Peyer's patch (tissue), 4 donors: Measurements from ENCODE around the gene MBD2. TPM values are rescaled to one million over a fixed set of nuclear protein-coding genes. Genes with fewer than 3 reads are reported as not detected.

Experiments
- DNase-seq, 3 donors: peaks; one replicate each; pipeline ENCODE4 v3.0.0-alpha.2; 2017 to 2019
- H3K27ac ChIP-seq, 4 donors: fragments of 200-600 bp; sonication (generic); one replicate each; pipeline ENCODE4 v1.5.1; 2016 to 2019
- H3K27me3 ChIP-seq, 2 donors: fragments of 200-600 bp; sonication (generic); one replicate each; pipeline ENCODE4 v1.5.1; 2019
- H3K36me3 ChIP-seq, 3 donors: fragments of 200-600 bp; sonication (generic); one replicate each; pipeline ENCODE4 v1.5.1; 2016 to 2019
- H3K4me1 ChIP-seq, 4 donors: fragments of 200-600 bp; sonication (generic); one replicate each; pipeline ENCODE4 v1.5.1; 2016 to 2019
- H3K4me3 ChIP-seq, 4 donors: fragments of 200-600 bp; sonication (generic); 1 replicate in 3 of 4; 2 replicates in 1 of 4; pipeline ENCODE4 v1.5.1; 2016 to 2019; ENCODE audit warnings: mild to moderate bottlenecking in 1 of 4
- H3K9me3 ChIP-seq, 4 donors: fragments of 200-600 bp; sonication (generic); one replicate each; pipeline ENCODE4 v1.5.1; 2016 to 2019; ENCODE audit warnings: mild to moderate bottlenecking in 1 of 4
- POLR2A ChIP-seq, 2 donors: fragments of 450-650 bp; IDR thresholded peaks; one replicate each; pipeline ENCODE4 v1.5.1; 2017; ENCODE audit warnings: antibody characterized with exemption in 2 of 2, mild to moderate bottlenecking in 2 of 2, moderate library complexity in 2 of 2
- total RNA-seq, 4 donors: library from RNA; depleted of rRNA; stranded (reverse); fragments of >200 nt; gene quantifications; one replicate each; pipeline ENCODE4 v1.1.0, GENCODE V29; 2016
- TF ChIP-seq, protein P1 (sequence below), 6 experiments: fragments of 450-650 bp in 4 of 6; fragments of 200-600 bp in 2 of 6; sonication (generic) in 1 of 6; IDR thresholded peaks; one replicate each; pipeline ENCODE4 v1.5.1; 2017 to 2019; ENCODE audit warnings: antibody characterized with exemption in 6 of 6, mild to moderate bottlenecking in 3 of 6, moderate library complexity in 1 of 6

The MBD2 gene
- total RNA-seq, 4 donors from 2014 or later = 27.5 to 44.6 (median 34.0) TPM

DNA sequence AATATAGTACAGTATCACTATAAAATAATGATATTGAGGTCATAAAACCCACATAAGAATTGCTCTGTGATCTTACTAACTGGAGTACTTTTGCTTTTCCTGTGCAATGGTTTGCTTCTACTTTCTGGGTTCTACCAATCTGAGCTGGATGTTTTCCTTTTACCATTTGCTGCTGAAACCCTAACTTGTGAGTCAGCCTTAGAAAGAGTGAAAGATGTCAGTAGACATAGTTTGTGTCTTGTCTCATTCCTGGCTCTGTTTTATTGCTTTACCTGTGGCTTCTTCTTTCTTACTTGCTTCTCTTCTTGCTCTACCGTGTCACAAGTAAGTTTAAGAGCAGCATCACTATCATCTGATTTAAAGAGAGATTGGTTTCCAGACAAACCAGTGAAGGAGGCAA is 61.0 kb downstream of the MBD2 start:
- no peak for DNase-seq
- Histone ChIP-seq H3K27me3 (no peaks in the 10 kb centered on the region), H3K27ac (no peak overlapping the region), H3K4me3 (no peak overlapping the region), H3K9me3 (no peaks in the 10 kb centered on the region), H3K4me1 (no peaks in the 10 kb centered on the region), H3K36me3 (peaks cover 0 to 65% (median 0%) of the 10 kb centered on the region in 3 donors)
- no peak for TF ChIP-seq POLR2A (IDR thresholded peaks at IDR 0.05)
- TF ChIP-seq, protein P1, sequence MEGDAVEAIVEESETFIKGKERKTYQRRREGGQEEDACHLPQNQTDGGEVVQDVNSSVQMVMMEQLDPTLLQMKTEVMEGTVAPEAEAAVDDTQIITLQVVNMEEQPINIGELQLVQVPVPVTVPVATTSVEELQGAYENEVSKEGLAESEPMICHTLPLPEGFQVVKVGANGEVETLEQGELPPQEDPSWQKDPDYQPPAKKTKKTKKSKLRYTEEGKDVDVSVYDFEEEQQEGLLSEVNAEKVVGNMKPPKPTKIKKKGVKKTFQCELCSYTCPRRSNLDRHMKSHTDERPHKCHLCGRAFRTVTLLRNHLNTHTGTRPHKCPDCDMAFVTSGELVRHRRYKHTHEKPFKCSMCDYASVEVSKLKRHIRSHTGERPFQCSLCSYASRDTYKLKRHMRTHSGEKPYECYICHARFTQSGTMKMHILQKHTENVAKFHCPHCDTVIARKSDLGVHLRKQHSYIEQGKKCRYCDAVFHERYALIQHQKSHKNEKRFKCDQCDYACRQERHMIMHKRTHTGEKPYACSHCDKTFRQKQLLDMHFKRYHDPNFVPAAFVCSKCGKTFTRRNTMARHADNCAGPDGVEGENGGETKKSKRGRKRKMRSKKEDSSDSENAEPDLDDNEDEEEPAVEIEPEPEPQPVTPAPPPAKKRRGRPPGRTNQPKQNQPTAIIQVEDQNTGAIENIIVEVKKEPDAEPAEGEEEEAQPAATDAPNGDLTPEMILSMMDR (IDR thresholded peaks at IDR 0.05) = no peak

GRCh38 chr18:54162431-54162830 is 62.0 kb downstream of the MBD2 start:
- DNase-seq = no peak
- Histone ChIP-seq H3K27me3 (no peaks in the 10 kb centered on the region), H3K4me3 (no peak overlapping the region), H3K36me3 (peaks cover 0 to 76% (median 0%) of the 10 kb centered on the region in 3 donors), H3K27ac (no peak overlapping the region), H3K4me1 (no peaks in the 10 kb centered on the region), H3K9me3 (no peaks in the 10 kb centered on the region)
- TF ChIP-seq, protein P1 (IDR thresholded peaks at IDR 0.05) = no peak
- TF ChIP-seq POLR2A (IDR thresholded peaks at IDR 0.05) = no peak

GRCh38 chr18:54161267-54161666 is 63.2 kb downstream of the MBD2 start:
- Histone ChIP-seq H3K36me3 (peaks cover 0 to 83% (median 0%) of the 10 kb centered on the region in 3 donors), H3K4me1 (no peaks in the 10 kb centered on the region), H3K9me3 (no peaks in the 10 kb centered on the region), H3K27ac (no peak overlapping the region), H3K4me3 (no peak overlapping the region), H3K27me3 (no peaks in the 10 kb centered on the region)
- TF ChIP-seq, protein P1 (IDR thresholded peaks at IDR 0.05) = no peak
- no peak for TF ChIP-seq POLR2A (IDR thresholded peaks at IDR 0.05)
- no peak for DNase-seq

- H3K4me3 ChIP-seq = no peak overlapping the region
- TF ChIP-seq, protein P1 (IDR thresholded peaks at IDR 0.05) = no peak
- TF ChIP-seq POLR2A (IDR thresholded peaks at IDR 0.05) = no peak
- peaks cover 0 to 85% (median 0%) of the 10 kb centered on the region in 3 donors for H3K36me3 ChIP-seq
- no peaks in the 10 kb centered on the region for H3K9me3 ChIP-seq
- no peak overlapping the region for H3K27ac ChIP-seq
- no peaks in the 10 kb centered on the region for H3K4me1 ChIP-seq
- no peaks in the 10 kb centered on the region for H3K27me3 ChIP-seq
- no peak for DNase-seq
Observed at GRCh38 chr18:54159906-54160305, 64.6 kb downstream of the MBD2 start.

DNA sequence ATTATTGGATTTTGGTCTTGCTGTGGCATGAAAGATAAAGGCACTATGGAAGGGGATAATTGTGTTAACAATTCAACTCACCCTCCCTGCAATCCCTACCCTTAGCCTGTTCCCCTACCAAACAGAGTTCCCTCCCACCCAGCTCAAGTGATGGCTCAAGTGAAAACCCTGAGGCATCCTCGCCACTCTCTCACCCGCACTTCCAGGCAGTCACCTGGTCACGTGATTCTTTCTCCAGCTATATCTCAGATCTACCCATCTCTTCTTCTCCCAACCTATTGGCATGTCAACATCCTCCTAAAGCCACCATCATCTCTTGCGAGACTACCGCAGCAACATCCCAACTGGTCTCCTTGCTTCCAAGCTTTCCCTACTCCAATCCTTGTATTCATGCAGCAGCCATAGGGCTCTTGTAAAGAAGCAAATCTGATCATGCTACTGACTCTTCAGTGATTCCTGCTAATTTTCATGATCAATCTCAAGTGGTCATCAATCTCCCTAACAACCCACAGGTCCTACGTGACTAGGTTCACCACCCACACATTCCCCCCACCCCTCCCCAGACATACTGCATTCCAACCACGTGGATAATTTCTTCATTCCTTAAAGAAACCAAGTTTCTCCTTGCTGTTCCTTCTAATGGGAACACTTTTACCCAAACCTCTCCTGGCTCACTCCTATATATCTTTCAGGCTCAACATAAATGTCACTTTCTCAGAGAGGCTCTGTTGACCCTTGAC is 66.7 kb downstream of the MBD2 start:
- no peaks in the 10 kb centered on the region for H3K27me3 ChIP-seq
- no peak for TF ChIP-seq POLR2A (IDR thresholded peaks at IDR 0.05)
- TF ChIP-seq, protein P1 (IDR thresholded peaks at IDR 0.05) = no peak
- no peak for DNase-seq
- H3K4me3 ChIP-seq = no peak overlapping the region
- no peak overlapping the region for H3K27ac ChIP-seq
- no peaks in the 10 kb centered on the region for H3K4me1 ChIP-seq
- H3K36me3 ChIP-seq = peaks cover 0 to 84% (median 0%) of the 10 kb centered on the region in 3 donors
- no peaks in the 10 kb centered on the region for H3K9me3 ChIP-seq
